Omental fat pad (tissue), 4 donors: Measurements from ENCODE around the gene IL37. TPM values are rescaled to one million over a fixed set of nuclear protein-coding genes. Genes with fewer than 3 reads are reported as not detected.

ENCODE experiments used
- ATAC-seq: fragments of 150-250 bp; one replicate; pipeline ENCODE4 v1.9.1; 2016; ENCODE audit warnings: mild to moderate bottlenecking, moderate library complexity; ENCODE audit not compliant: low FRiP score
- DNase-seq: peaks from one replicate; pipeline ENCODE4 v3.0.0-alpha.2; 2019; ENCODE audit warnings: low spot score
- total RNA-seq, 4 donors: library from RNA; depleted of rRNA; stranded (reverse); fragments of >200 nt; gene quantifications; one replicate each; pipeline ENCODE4 v1.1.0, GENCODE V29; 2016
- TF ChIP-seq, protein P1 (sequence below), 3 donors: fragments of 450-650 bp; IDR thresholded peaks; one replicate each; pipeline ENCODE4 v1.5.1; 2016 to 2017; ENCODE audit warnings: antibody characterized with exemption in 3 of 3, mild to moderate bottlenecking in 3 of 3, moderate library complexity in 2 of 3

IL37 gene
- total RNA-seq, 4 donors from 2014 or later = not detected

DNA sequence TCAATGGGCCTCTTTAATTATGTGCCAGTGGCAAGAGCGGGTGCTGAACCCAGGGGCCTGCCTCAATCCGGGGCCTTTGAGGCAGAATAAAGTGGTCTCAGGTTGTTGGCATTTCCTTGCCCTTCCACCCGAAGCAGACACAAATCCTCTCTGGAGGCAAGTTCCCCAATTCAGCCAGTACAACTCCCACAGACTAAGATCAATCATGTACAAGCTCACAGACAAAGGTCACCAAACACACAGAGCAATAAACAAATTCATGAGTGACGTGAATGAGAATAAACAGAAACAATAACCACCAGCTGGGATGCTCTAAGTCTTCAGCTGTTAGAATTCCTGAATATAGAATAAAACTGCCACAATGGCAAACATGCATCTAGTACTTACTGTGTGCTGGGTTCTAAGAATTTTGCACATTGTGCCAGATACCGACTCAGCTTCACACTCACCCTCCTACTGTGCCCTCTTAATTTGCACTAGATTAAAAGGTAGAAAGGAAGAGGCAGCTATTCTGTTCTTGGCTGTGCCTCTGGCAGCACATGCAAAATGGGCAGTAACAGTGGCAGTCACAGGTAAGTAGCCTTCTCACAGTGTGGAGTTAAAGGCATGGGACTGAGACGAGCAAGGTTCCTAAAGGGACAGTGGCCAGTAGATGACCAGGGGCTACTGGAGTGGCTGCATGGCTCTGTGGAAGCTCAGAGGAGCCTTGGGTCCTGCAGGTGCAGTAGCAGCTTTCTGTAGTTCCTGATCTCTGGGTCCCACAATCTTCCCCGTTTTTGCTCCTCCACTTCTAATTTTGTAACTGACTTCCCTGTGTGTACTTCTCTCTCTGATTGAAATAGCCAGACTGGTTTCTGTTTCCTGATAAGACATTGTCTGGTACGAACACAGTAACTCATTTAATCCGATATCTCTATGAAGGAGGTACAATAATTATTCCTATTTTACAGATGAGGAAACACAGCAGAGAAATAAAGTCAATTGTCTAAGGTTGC is 39.8 kb upstream of the IL37 start:
- TF ChIP-seq, protein P1, sequence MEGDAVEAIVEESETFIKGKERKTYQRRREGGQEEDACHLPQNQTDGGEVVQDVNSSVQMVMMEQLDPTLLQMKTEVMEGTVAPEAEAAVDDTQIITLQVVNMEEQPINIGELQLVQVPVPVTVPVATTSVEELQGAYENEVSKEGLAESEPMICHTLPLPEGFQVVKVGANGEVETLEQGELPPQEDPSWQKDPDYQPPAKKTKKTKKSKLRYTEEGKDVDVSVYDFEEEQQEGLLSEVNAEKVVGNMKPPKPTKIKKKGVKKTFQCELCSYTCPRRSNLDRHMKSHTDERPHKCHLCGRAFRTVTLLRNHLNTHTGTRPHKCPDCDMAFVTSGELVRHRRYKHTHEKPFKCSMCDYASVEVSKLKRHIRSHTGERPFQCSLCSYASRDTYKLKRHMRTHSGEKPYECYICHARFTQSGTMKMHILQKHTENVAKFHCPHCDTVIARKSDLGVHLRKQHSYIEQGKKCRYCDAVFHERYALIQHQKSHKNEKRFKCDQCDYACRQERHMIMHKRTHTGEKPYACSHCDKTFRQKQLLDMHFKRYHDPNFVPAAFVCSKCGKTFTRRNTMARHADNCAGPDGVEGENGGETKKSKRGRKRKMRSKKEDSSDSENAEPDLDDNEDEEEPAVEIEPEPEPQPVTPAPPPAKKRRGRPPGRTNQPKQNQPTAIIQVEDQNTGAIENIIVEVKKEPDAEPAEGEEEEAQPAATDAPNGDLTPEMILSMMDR (IDR thresholded peaks at IDR 0.05) = no peak
- ATAC-seq (no peak), DNase-seq (no peak)

- DNase-seq (no peak), ATAC-seq (no peak)
- TF ChIP-seq, protein P1 (IDR thresholded peaks at IDR 0.05) = no peak
Measured at GRCh38 chr2:112876257-112876970, 34.6 kb upstream of the IL37 start.

- ATAC-seq (no peak), DNase-seq (no peak)
- TF ChIP-seq, protein P1 (IDR thresholded peaks at IDR 0.05) = no peak
Measured at GRCh38 chr2:112876971-112877361, 34.0 kb upstream of the IL37 start.

- no peak for ATAC-seq
- no peak for DNase-seq
- TF ChIP-seq, protein P1 (IDR thresholded peaks at IDR 0.05) = no peak
Measured at GRCh38 chr2:112877423-112877822, 33.5 kb upstream of the IL37 start.

DNA sequence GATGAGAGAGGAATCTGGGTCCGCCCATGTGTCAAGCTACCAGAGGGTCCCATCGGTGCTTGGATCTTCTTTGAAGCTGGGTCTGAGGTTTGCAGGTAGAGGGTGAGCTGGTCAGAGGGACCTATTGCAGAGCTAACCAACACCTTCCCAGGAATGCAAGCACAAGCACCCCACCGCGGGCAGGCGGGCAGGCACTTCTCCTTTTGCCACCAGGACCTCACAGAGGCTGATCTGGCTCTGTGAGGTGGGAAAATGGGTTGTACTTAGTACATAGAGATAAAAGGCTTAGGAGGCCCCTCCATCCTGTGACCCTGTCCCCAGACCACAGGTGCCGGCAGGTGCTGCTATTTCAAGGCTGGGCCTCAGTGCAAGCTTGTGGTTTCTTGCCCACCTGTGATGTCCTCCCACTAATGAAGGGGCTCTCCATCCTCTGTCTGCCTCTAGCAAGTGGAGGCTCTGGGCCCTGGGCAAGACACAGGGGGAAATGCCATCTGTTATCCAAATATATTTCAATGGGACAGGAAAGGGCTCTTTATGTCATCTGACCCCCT is 31.4 kb upstream of the IL37 start:
- TF ChIP-seq, protein P1 (IDR thresholded peaks at IDR 0.05) = no peak
- DNase-seq = no peak
- ATAC-seq = no peak

- ATAC-seq = no peak
- TF ChIP-seq, protein P1 (IDR thresholded peaks at IDR 0.05) = no peak
- DNase-seq = no peak
Measured at GRCh38 chr2:112880091-112880531, 30.9 kb upstream of the IL37 start.
